ENCODE results near the gene PRIMPOL.
"Not testable (repeated sequence)": the region's sequence is repeated elsewhere in the genome, so short reads cannot be mapped to it uniquely, and the experiment has no call there.

PRIMPOL gene

GRCh38 chr4:184641022-184641421 is 8.5 kb upstream of the PRIMPOL start:
- no peak for DNase-seq

GRCh38 chr4:184641451-184641850 is 8.1 kb upstream of the PRIMPOL start:
- DNase-seq: no peak

- DNase-seq: no peak
Measured at GRCh38 chr4:184643731-184644130, 5.8 kb upstream of the PRIMPOL start.

- no peak for DNase-seq
Measured at GRCh38 chr4:184644553-184645307, 4.8 kb upstream of the PRIMPOL start.

GRCh38 chr4:184645904-184646610 is 3.5 kb upstream of the PRIMPOL start:
- DNase-seq: no peak

GRCh38 chr4:184647266-184648053 is 2.1 kb upstream of the PRIMPOL start:
- DNase-seq: no peak

GRCh38 chr4:184648054-184648312 is 1.6 kb upstream of the PRIMPOL start:
- no peak for DNase-seq

- peak; percentile 55 for DNase-seq
Measured at GRCh38 chr4:184648313-184649025, 1.1 kb upstream of the PRIMPOL start.

GRCh38 chr4:184649971-184650855 is 675 bp downstream of the PRIMPOL start:
- no peak for DNase-seq

- no peak for DNase-seq
Measured at GRCh38 chr4:184651899-184652298, 2.4 kb downstream of the PRIMPOL start.

- DNase-seq: not testable (repeated sequence)
Measured at GRCh38 chr4:184652681-184653080, 3.1 kb downstream of the PRIMPOL start.

- DNase-seq: no peak
Measured at GRCh38 chr4:184653650-184654049, 4.1 kb downstream of the PRIMPOL start.

GRCh38 chr4:184655889-184656869 is 6.6 kb downstream of the PRIMPOL start:
- no peak for DNase-seq

- DNase-seq: no peak
Measured at GRCh38 chr4:184657144-184657543, 7.6 kb downstream of the PRIMPOL start.

- DNase-seq: not testable (repeated sequence)
Measured at GRCh38 chr4:184657820-184658219, 8.3 kb downstream of the PRIMPOL start.

- no peak for DNase-seq
Measured at GRCh38 chr4:184660978-184661377, 11.4 kb downstream of the PRIMPOL start.

- DNase-seq: no peak
Measured at GRCh38 chr4:184662236-184662635, 12.7 kb downstream of the PRIMPOL start.

GRCh38 chr4:184664445-184665210 is 15.1 kb downstream of the PRIMPOL start:
- no peak for DNase-seq

GRCh38 chr4:184666670-184667069 is 17.1 kb downstream of the PRIMPOL start:
- no peak for DNase-seq

GRCh38 chr4:184668096-184668495 is 18.6 kb downstream of the PRIMPOL start:
- DNase-seq: no peak
